MM.1S (cell line): ENCODE measurements around the gene PIGZ.

Experiments
- DNase-seq: peaks from one replicate; pipeline ENCODE4 v3.0.0-alpha.2; 2015
- H2AFZ ChIP-seq: fragments of 300-600 bp; sonication (generic); 2 replicates; pipeline ENCODE4 v1.6.0; 2016; ENCODE audit warnings: antibody characterized with exemption, low read length
- H3F3A ChIP-seq: fragments of 300-600 bp; sonication (generic); 2 replicates; pipeline ENCODE4 v1.6.1; 2016; ENCODE audit warnings: mild to moderate bottlenecking, antibody characterized with exemption, low read length, moderate library complexity, mixed read lengths; ENCODE audit not compliant: insufficient read depth
- H3K27ac ChIP-seq: fragments of 300-600 bp; sonication (generic); 2 replicates; pipeline ENCODE4 v1.5.1; 2016; ENCODE audit warnings: mild to moderate bottlenecking, low read length
- H3K27me3 ChIP-seq: fragments of 300-600 bp; sonication (generic); replicated peaks from 2 replicates; pipeline ENCODE4 v1.6.0; 2016; ENCODE audit warnings: low read length; ENCODE audit not compliant: insufficient read depth
- H3K36me3 ChIP-seq: fragments of 300-600 bp; sonication (generic); replicated peaks from 2 replicates; pipeline ENCODE4 v1.6.1; 2016; ENCODE audit warnings: mild to moderate bottlenecking, low read length, mixed read lengths; ENCODE audit not compliant: insufficient read depth
- H3K4me1 ChIP-seq: fragments of 300-600 bp; sonication (generic); 2 replicates; pipeline ENCODE4 v1.6.1; 2016; ENCODE audit warnings: low read length, mixed read lengths
- H3K4me2 ChIP-seq: fragments of 300-600 bp; sonication (generic); 2 replicates; pipeline ENCODE4 v1.6.0; 2016; ENCODE audit warnings: low read depth, low read length
- H3K4me3 ChIP-seq: fragments of 300-600 bp; sonication (generic); 2 replicates; pipeline ENCODE4 v1.5.1; 2016; ENCODE audit warnings: low read length, mixed read lengths
- H3K79me2 ChIP-seq: fragments of 300-600 bp; sonication (generic); 2 replicates; pipeline ENCODE4 v1.6.1; 2016; ENCODE audit warnings: mixed run types, low read length, mixed read lengths
- H3K9ac ChIP-seq: fragments of 300-600 bp; sonication (generic); 2 replicates; pipeline ENCODE4 v1.6.1; 2016; ENCODE audit warnings: low read length, mixed read lengths
- H3K9me2 ChIP-seq: fragments of 300-600 bp; sonication (generic); replicated peaks from 2 replicates; pipeline ENCODE4 v1.6.1; 2016; ENCODE audit warnings: mild to moderate bottlenecking, low read length, mixed read lengths; ENCODE audit not compliant: insufficient read depth
- H3K9me3 ChIP-seq: fragments of 300-600 bp; sonication (generic); replicated peaks from 2 replicates; pipeline ENCODE4 v1.6.1; 2016; ENCODE audit warnings: mild to moderate bottlenecking, low read length, mixed read lengths; ENCODE audit not compliant: insufficient read depth
- H4K20me1 ChIP-seq: fragments of 300-600 bp; sonication (generic); 2 replicates; pipeline ENCODE4 v1.6.1; 2016; ENCODE audit warnings: mild to moderate bottlenecking, low read length, moderate library complexity, mixed read lengths; ENCODE audit not compliant: insufficient read depth
- CTCF ChIP-seq: fragments of 300-600 bp; sonication (generic); IDR thresholded peaks from 2 replicates; pipeline ENCODE4 v1.5.1; 2016; ENCODE audit warnings: antibody characterized with exemption, low read length, mixed read lengths
- EZH2 ChIP-seq: fragments of 300-600 bp; sonication (generic); optimal IDR thresholded peaks from 2 replicates; pipeline ENCODE3; 2017; ENCODE audit warnings: low read depth, mild to moderate bottlenecking, antibody characterized with exemption, low read length, mixed read lengths
- EZH2phosphoT487 ChIP-seq: fragments of 300-600 bp; sonication (generic); IDR thresholded peaks from 2 replicates; pipeline ENCODE4 v1.6.1; 2018; ENCODE audit warnings: antibody characterized with exemption, low read length

Gene PIGZ

DNA sequence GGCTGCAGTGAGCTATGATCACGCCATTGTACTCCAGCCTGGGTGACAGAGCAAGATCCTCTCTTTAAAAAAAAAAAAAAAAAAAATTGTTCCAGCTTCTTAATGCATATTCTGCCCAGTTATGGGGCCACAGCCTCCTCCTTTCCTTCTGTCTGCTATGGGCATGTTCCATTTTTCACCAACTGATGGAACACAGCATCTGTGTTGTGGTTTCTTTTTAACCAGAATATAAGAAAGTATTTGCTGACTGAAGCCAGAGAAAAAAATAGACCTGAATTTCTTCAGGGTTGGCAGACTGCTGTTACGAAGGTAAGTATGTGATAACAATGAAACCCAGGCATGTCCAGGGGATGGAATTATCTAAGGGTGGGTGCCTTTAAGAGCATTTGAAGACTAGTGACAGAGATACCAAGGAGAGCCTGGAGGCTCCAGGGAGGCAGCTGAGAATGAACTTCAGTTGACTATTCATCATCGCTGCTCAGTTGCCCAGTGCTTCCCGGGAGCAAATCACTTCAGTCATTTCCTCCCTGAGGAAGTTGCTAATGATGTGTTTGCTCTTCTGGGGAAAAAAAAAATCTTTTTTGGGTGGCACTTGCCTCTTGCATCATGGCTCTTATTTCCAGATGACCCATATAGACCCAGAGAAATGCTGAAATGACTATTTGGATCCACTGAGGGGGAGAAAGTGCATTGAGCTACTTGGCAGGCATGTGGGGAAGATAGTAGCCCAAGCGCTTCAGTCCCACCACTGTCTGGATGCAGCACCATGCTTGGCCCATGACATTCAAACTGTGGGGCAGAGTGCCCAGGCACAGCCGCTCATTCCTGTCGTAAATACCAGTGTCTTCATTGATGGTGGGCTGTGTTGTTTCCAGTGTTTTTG lies 40.8 kb downstream of the PIGZ start:
- no peaks in the 10 kb centered on the region for H3K79me2 ChIP-seq
- no peak overlapping the region for H3K4me3 ChIP-seq
- no peaks in the 10 kb centered on the region for H3K4me1 ChIP-seq
- H3K4me2 ChIP-seq: no peak overlapping the region
- peaks cover 6% of the 10 kb centered on the region; the same call in 1 of the 2 replicates for H3K36me3 ChIP-seq
- no peak overlapping the region for H2AFZ ChIP-seq
- DNase-seq: no peak
- no peak overlapping the region for H3K27ac ChIP-seq
- TF ChIP-seq CTCF (no peak), EZH2phosphoT487 (no peak), EZH2 (no peak)
- H3F3A ChIP-seq: peaks cover 9% of the 10 kb centered on the region; the same call in 1 of the 2 replicates
- H4K20me1 ChIP-seq: no peaks in the 10 kb centered on the region
- H3K9me3 ChIP-seq: no peaks in the 10 kb centered on the region
- H3K9ac ChIP-seq: no peak overlapping the region
- H3K9me2 ChIP-seq: no peaks in the 10 kb centered on the region
- no peaks in the 10 kb centered on the region for H3K27me3 ChIP-seq

- H3K79me2 ChIP-seq: no peaks in the 10 kb centered on the region; the same call in 1 of the 2 replicates
- H3F3A ChIP-seq: no peaks in the 10 kb centered on the region
- no peaks in the 10 kb centered on the region for H3K4me1 ChIP-seq
- H3K4me2 ChIP-seq: no peak overlapping the region
- H3K27me3 ChIP-seq: no peaks in the 10 kb centered on the region
- no peaks in the 10 kb centered on the region for H4K20me1 ChIP-seq
- no peak overlapping the region for H3K27ac ChIP-seq
- DNase-seq: no peak
- no peak overlapping the region for H3K4me3 ChIP-seq
- H3K36me3 ChIP-seq: no peaks in the 10 kb centered on the region; the same call in 1 of the 2 replicates
- no peak overlapping the region for H2AFZ ChIP-seq
- no peak overlapping the region for H3K9ac ChIP-seq
- no peaks in the 10 kb centered on the region for H3K9me2 ChIP-seq
- TF ChIP-seq CTCF (no peak), EZH2phosphoT487 (no peak), EZH2 (no peak)
- no peaks in the 10 kb centered on the region for H3K9me3 ChIP-seq
Observed at GRCh38 chr3:196920733-196921132, 47.9 kb downstream of the PIGZ start.

DNA sequence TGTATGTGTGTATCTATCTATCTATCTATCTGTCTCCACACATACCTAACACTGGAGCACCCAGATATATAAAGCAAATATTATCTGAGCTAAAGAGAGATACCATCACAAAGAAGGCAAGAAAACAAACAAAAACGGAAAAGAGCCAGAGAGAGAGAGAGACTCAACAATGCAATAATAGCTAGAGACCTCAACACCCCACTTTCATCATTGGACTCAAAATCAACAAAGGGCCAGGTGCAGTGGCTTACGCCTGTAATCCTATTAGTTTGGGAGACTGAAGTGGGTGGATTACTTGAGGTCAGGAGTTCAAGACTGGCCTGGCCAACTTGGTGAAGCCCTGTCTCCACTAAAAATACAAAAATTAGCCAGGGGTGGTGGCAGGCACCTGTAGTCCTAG lies 49.7 kb downstream of the PIGZ start:
- Histone ChIP-seq H3K27me3 (no peaks in the 10 kb centered on the region), H3K27ac (no peak overlapping the region), H3F3A (no peaks in the 10 kb centered on the region), H3K9me3 (no peaks in the 10 kb centered on the region), H2AFZ (no peak overlapping the region), H3K36me3 (no peaks in the 10 kb centered on the region), H3K9me2 (no peaks in the 10 kb centered on the region), H3K79me2 (no peaks in the 10 kb centered on the region; the same call in 1 of the 2 replicates), H3K4me2 (no peak overlapping the region), H3K9ac (no peak overlapping the region), H3K4me1 (no peaks in the 10 kb centered on the region), H4K20me1 (no peaks in the 10 kb centered on the region), H3K4me3 (no peak overlapping the region)
- TF ChIP-seq EZH2: no peak
- no peak for TF ChIP-seq CTCF
- no peak for TF ChIP-seq EZH2phosphoT487
- DNase-seq: no peak
